Upper lobe of left lung (tissue), 6 donors: ENCODE data around the gene LPCAT1. TPM values are rescaled to one million over a fixed set of nuclear protein-coding genes. Genes with fewer than 3 reads are reported as not detected.

Source experiments
- ATAC-seq, 2 donors: fragments of 200-7000 bp; cut with Tn5 transposase; one replicate each; pipeline ENCODE4 v1.9.1; 2022; ENCODE audit warnings: mild to moderate bottlenecking in 2 of 2, moderate library complexity in 2 of 2; ENCODE audit not compliant: low FRiP score in 2 of 2
- DNase-seq, 2 donors: peaks; one replicate each; pipeline ENCODE4 v3.0.0-alpha.2; 2019 to 2020
- H3K27ac ChIP-seq, 4 donors: fragments of 200-600 bp; sonication (generic); one replicate each; pipeline ENCODE4 v1.5.1; 2016 to 2019
- H3K27me3 ChIP-seq, 4 donors: fragments of 200-600 bp; sonication (generic); one replicate each; pipeline ENCODE4 v1.5.1; 2017 to 2019
- H3K36me3 ChIP-seq, 4 donors: fragments of 200-600 bp; sonication (generic); one replicate each; pipeline ENCODE4 v1.5.1; 2016 to 2019
- H3K4me1 ChIP-seq, 4 donors: fragments of 200-600 bp; sonication (generic); one replicate each; pipeline ENCODE4 v1.5.1; 2018 to 2019
- H3K4me3 ChIP-seq, 4 donors: fragments of 200-600 bp; sonication (generic); one replicate each; pipeline ENCODE4 v1.5.1; 2017 to 2019; ENCODE audit warnings: mild to moderate bottlenecking in 2 of 4, moderate library complexity in 1 of 4
- H3K9me3 ChIP-seq, 4 donors: fragments of 200-600 bp; sonication (generic); one replicate each; pipeline ENCODE4 v1.5.1; 2018 to 2019
- EP300 ChIP-seq, 4 donors: sonication (generic); formaldehyde crosslinking; IDR thresholded peaks; one replicate each; pipeline ENCODE4 v1.5.1; 2017; ENCODE audit warnings: antibody characterized with exemption in 4 of 4, control low read depth in 2 of 4
- POLR2A ChIP-seq, 4 donors: fragments of 450-650 bp; IDR thresholded peaks; one replicate each; pipeline ENCODE4 v1.5.1; 2016 to 2017; ENCODE audit warnings: antibody characterized with exemption in 4 of 4, mild to moderate bottlenecking in 2 of 4
- POLR2AphosphoS5 ChIP-seq, 2 donors: sonication (generic); formaldehyde crosslinking; IDR thresholded peaks; one replicate each; pipeline ENCODE4 v1.5.1; 2017; ENCODE audit warnings: antibody characterized with exemption in 2 of 2
- WGBS, 2 donors: methylation state at CpG; one replicate each; pipeline ENCODE4 v1.1.5; 2017 to 2018; 5-methylcytosine and 5-hydroxymethylcytosine counted together
- total RNA-seq, 6 donors: library from RNA; depleted of rRNA in 4 of 6; stranded (reverse); fragments of >200 nt in 4 of 6; gene quantifications; one replicate each; pipeline versions ENCODE4 v1.1.0 to v1.2.1, GENCODE V29; 2016 to 2021
- TF ChIP-seq, protein P1 (sequence below), 6 experiments: fragments of 450-650 bp in 4 of 6; fragments of 200-600 bp in 2 of 6; sonication (generic) in 2 of 6; IDR thresholded peaks; one replicate each; pipeline ENCODE4 v1.5.1; 2016 to 2019; ENCODE audit warnings: antibody characterized with exemption in 6 of 6
- donor health status: DM: no; HTN: no; CAD: no; lungs with moderate emphysema.
- donor health status: DM: no; HTN: yes; CAD: no; lungs with severe emphysema.

The LPCAT1 gene
- total RNA-seq, 6 donors from 2014 or later = 403 to 922 (median 538) TPM

DNA sequence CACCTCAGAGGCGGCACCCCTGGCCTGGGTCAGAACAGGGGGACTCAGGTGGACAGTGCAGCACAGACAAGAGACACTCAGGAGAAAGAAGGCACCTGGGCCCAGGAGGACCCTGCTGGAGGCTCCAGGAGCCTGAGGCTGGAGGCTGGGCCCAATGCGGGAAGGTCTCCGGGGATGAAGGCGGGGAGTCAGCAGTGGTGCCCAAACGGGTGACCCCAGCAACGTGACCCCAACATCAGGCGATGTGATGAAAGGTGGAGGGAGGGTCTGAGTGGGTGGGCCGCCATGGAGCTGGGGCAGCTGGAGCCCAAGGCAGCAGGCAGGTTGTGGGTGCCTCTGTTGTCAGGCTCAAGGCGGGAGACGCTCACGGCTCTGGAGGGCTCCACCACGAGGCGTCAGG lies 37.5 kb downstream of the LPCAT1 start:
- no peak for ATAC-seq

DNA sequence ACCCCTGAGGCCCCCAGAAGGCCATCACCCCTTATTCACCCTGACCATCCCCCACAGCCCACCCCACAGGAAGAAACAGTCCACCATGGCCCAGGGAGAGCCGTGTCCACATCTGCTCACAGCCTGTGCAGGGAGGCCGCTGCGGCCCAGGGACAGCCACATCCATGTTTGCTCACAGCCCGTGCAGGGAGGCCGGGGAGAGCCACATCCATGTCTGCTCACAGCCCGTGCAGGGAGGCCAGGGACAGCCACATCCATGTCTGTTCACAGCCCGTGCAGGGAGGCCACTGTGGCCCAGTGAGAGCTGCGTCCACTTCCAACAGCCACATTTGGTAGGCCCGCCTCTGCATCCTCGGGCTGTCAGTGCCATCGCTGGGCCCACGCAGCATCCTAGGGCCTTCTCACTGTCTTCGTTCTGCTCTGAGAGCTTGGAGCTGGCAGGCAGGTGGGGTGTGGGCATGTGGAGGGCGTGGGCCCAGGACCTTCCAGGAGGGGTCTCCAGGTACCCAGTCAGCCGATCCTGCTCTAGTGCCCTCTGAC lies 38.1 kb downstream of the LPCAT1 start:
- TF ChIP-seq POLR2AphosphoS5 (IDR thresholded peaks at IDR 0.05) (no peak), POLR2A (IDR thresholded peaks at IDR 0.05) (no peak), EP300 (IDR thresholded peaks at IDR 0.05) (no peak)
- TF ChIP-seq, protein P1, sequence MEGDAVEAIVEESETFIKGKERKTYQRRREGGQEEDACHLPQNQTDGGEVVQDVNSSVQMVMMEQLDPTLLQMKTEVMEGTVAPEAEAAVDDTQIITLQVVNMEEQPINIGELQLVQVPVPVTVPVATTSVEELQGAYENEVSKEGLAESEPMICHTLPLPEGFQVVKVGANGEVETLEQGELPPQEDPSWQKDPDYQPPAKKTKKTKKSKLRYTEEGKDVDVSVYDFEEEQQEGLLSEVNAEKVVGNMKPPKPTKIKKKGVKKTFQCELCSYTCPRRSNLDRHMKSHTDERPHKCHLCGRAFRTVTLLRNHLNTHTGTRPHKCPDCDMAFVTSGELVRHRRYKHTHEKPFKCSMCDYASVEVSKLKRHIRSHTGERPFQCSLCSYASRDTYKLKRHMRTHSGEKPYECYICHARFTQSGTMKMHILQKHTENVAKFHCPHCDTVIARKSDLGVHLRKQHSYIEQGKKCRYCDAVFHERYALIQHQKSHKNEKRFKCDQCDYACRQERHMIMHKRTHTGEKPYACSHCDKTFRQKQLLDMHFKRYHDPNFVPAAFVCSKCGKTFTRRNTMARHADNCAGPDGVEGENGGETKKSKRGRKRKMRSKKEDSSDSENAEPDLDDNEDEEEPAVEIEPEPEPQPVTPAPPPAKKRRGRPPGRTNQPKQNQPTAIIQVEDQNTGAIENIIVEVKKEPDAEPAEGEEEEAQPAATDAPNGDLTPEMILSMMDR (IDR thresholded peaks at IDR 0.05) = no peak
- Histone ChIP-seq H3K9me3 (no peaks in the 10 kb centered on the region), H3K27ac (no peak overlapping the region), H3K4me1 (peaks cover 0 to 8% (median 2%) of the 10 kb centered on the region in 4 donors), H3K27me3 (no peaks in the 10 kb centered on the region), H3K36me3 (peaks cover 22 to 93% (median 70%) of the 10 kb centered on the region in 4 donors), H3K4me3 (no peak overlapping the region)
- WGBS, 2 donors = 90 to 95% methylated on average over 2 to 15 of the region's 15 CpGs
- no peak for DNase-seq
- ATAC-seq = no peak

More for the DNA sequence above, 37.5 kb downstream of the LPCAT1 start:
- no peaks in the 10 kb centered on the region for H3K27me3 ChIP-seq
- no peak overlapping the region for H3K4me3 ChIP-seq
- WGBS, 2 donors = 91 to 95% methylated on average over 12 to 13 of the region's 13 CpGs
- H3K9me3 ChIP-seq = no peaks in the 10 kb centered on the region
- peaks cover 20 to 93% (median 76%) of the 10 kb centered on the region in 4 donors for H3K36me3 ChIP-seq
- peak in 1 of 2 donors; percentile 55 for DNase-seq
- no peak overlapping the region for H3K27ac ChIP-seq
- TF ChIP-seq, protein P1 (IDR thresholded peaks at IDR 0.05) = no peak
- no peak for TF ChIP-seq POLR2A (IDR thresholded peaks at IDR 0.05)
- H3K4me1 ChIP-seq = peaks cover 0 to 5% (median 2%) of the 10 kb centered on the region in 4 donors

DNA sequence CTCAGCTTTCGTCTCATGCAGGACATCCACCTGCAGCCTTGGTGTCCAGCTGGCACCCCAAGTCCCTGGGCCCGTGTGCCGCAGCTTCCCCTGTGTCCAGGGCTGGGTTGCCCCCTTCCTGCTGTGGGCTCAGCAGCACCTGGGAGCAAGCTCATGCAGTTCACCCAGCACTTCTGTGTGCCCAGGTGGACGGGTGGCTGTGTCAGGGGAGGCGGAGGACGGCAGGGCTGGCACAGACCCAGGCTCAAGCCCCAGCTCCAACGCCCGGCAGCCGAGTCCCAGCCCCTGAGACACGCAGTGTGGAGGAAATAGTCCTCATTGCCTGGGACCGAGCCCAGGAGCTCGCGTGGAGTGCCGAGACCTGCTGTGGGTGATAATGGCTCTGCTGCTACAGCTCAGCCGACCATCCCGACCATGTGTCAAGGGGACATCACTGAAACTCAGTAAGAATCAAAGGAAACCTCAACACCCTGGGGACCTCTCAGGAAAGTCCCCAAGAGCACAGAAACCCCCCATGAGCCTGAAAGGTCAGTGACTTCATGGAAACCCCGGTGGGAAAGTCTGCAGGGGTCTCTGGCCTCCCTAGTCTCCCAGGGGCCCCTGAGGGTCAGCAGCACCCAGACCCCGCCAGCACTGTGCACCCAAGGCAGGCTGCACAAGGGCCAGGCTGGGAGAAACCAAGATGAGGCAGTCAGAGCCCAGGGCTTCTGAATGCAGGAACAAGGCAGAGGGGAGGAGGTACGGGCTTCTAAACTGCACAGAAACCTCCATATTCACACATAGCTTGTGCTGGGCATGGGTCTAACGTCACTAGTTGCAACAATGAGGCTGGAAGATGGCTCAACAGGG lies 38.8 kb downstream of the LPCAT1 start:
- ATAC-seq = no peak
- peak in 1 of 2 donors; percentile 61 for DNase-seq
- Histone ChIP-seq H3K4me1 (peaks cover 0 to 10% (median 3%) of the 10 kb centered on the region in 4 donors), H3K36me3 (peaks cover 22 to 93% (median 63%) of the 10 kb centered on the region in 4 donors), H3K27ac (no peak overlapping the region), H3K4me3 (no peak overlapping the region), H3K9me3 (no peaks in the 10 kb centered on the region), H3K27me3 (no peaks in the 10 kb centered on the region)
- TF ChIP-seq POLR2A (IDR thresholded peaks at IDR 0.05) = no peak
- TF ChIP-seq, protein P1 (IDR thresholded peaks at IDR 0.05) = no peak
- TF ChIP-seq EP300 (IDR thresholded peaks at IDR 0.05) = no peak
- TF ChIP-seq POLR2AphosphoS5 (IDR thresholded peaks at IDR 0.05) = no peak
- 89 to 93% methylated on average over 15 to 19 of the region's 20 CpGs for WGBS, 2 donors

DNA sequence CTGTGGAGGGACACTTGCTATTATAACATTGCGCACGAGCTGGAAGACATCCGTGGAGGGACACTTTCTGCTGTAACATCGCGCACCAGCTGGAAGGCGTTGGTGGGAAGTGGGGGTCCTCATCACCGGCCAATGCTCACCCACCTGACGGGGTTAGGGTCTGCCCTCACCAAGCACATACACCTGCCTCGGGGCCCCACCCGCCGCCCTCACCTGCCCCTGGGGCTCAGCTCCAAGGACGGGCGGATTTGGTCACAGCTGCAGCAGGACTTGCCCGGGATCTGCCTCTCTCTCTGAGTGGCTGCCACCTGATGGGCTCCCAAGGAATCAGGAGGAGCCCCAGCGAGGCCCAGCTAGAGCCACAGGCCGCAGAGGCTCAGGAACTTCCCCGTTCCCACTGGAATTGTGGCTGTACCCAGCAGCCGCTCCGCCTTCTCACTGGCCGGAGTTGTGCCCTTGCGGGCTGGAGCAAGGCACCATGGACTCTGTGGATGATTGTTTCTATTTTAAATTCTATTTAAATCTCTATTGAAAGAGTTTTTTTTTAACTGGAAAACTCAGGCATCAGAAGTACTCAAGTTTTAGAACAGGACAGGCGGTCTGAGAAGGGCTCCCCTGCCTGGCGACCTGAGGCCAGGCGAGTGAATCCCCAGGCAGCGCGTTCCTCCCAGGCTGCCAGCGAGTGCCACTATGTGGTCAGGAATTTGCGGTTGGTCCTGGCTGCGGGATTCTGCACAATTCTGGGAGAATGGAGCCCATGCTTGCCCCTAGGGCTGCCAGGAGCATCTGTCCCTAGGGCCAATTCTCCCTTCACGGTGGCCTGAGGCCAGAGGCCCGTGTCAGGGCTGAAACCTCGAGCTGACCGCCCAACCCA lies 39.7 kb downstream of the LPCAT1 start:
- Histone ChIP-seq H3K27ac (no peak overlapping the region), H3K27me3 (no peaks in the 10 kb centered on the region), H3K36me3 (peaks cover 22 to 90% (median 59%) of the 10 kb centered on the region in 4 donors), H3K4me1 (peaks cover 0 to 6% (median 5%) of the 10 kb centered on the region in 4 donors), H3K4me3 (no peak overlapping the region), H3K9me3 (no peaks in the 10 kb centered on the region)
- ATAC-seq = no peak
- WGBS, 2 donors = 92 to 93% methylated on average over 19 to 30 of the region's 33 CpGs
- TF ChIP-seq EP300 (IDR thresholded peaks at IDR 0.05) (no peak), POLR2A (IDR thresholded peaks at IDR 0.05) (no peak), POLR2AphosphoS5 (IDR thresholded peaks at IDR 0.05) (no peak)
- TF ChIP-seq, protein P1 (IDR thresholded peaks at IDR 0.05) = no peak
- peak in 1 of 2 donors; percentile 77 for DNase-seq
